ENCODE measurements around the gene ORC6. TPM values are rescaled to one million over a fixed set of nuclear protein-coding genes. Genes with fewer than 3 reads are reported as not detected.

The ORC6 gene
- total RNA-seq, 2 donors from 2014 or later = 3.0 to 8.6 TPM

Other genes with a start within 250 kb of the ORC6 start
- gene SHCBP1, start 68.3 kb upstream of the ORC6 start, total RNA-seq = 1 to 10 TPM; 1.2 to 3.1 TPM
- gene VPS35, start 481 bp upstream of the ORC6 start, total RNA-seq = 100 to 1,000 TPM in 1 of 2 donors, 10 to 100 TPM in 1; 82.1 to 108 TPM
- gene MYLK3, start 58.7 kb downstream of the ORC6 start, total RNA-seq = under 1 TPM in 1 of 2 donors, not detected in 1; 0.11 TPM
- gene C16orf87, start 141.5 kb downstream of the ORC6 start, total RNA-seq = 1 to 10 TPM; 6.1 to 7.6 TPM
- 10 to 100 TPM; 26.8 to 32.1 TPM for gene GPT2, start 194.7 kb downstream of the ORC6 start, total RNA-seq